ENCODE measurements around the gene C12orf54.

DNA sequence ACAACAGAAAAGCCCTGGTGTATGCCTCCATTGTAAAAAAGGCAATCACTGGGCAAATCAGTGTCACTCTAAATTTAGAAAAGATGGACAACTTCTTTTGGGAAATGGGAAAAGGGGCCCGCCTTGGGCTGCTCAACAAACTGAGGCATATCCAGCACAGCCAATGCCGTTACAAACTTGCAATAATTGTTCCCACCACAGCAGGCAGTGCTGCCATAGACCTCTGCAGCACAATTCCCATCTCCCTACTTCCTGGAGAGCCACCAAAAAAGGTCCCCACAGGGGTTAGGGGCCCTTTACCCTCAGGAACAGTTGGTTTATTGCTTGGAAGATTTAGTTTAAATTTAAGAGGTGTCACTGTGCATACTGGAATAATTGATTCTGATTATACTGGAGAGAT lies 26.7 kb downstream of the C12orf54 start:
- no peak for TF ChIP-seq POLR2AphosphoS5 (IDR thresholded peaks at IDR 0.05; ENCODE audit: low read depth, low read length)
- TF ChIP-seq POLR2A (IDR thresholded peaks at IDR 0.05; ENCODE audit: low read depth, low read length), result no peak
